Smooth muscle cell of trachea (primary cell): ENCODE data around the gene ACER1. TPM values are rescaled to one million over a fixed set of nuclear protein-coding genes. Genes with fewer than 3 reads are reported as not detected.

Source experiments
- total RNA-seq: library from RNA; depleted of rRNA; stranded (reverse); fragments of >200 nt; gene quantifications from 2 replicates; pipeline ENCODE4 v1.2.1, GENCODE V29; 2014

ACER1 gene, protein sequence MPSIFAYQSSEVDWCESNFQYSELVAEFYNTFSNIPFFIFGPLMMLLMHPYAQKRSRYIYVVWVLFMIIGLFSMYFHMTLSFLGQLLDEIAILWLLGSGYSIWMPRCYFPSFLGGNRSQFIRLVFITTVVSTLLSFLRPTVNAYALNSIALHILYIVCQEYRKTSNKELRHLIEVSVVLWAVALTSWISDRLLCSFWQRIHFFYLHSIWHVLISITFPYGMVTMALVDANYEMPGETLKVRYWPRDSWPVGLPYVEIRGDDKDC
- not detected in 2 replicates for total RNA-seq

GRCh38 chr19:6333439-6333838 lies at the start of gene ACER1:
TSS of gene ACER1 (minus strand) at chr19:6333612. CDS start at chr19:6333551, 61 bp downstream.

DNA sequence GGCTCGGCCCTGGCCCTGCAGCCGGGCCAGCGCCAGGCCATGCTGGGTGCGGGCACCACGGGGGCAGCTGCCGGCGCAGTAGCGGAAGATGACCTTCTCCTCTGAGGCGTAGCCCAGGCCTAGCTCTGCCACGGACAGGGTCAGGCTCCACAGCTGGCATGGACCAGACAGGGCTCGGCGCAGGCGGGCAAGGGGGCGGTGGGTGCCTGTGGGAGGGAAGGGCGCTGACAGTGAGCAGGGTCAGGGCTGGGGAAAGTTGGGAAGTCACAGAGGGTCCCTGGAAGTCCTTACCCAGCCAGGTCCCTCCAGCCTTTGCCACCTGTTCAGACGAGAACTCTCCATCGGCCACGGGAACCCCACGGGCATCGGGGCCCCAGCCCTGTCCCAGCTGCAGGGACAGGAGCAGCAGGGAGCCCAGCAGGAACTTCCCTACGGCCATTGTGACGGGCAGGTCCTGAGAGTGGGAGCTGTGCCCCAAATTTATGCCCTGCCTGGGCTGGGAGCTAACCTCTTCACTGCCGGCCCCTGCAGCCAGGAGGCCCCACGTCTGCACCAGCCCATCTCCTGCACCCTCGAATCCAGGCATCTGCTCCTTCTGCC lies 42.1 kb upstream of the ACER1 start, which contains the start of gene PSPN:
Gene PSPN, minus strand, starts transcription at position 523 of the 600 bp plus-strand sequence. Its CDS starts 84 bp downstream, at position 439.

GRCh38 chr19:6372594-6373095 lies 39.2 kb upstream of the ACER1 start, which contains the start of gene ALKBH7:
TSS of gene ALKBH7 (plus strand) at chr19:6372794. CDS start at chr19:6372821, 27 bp downstream.

GRCh38 chr19:6279931-6280591 lies 53.4 kb downstream of the ACER1 start, which contains the start of gene MLLT1:
TSS of gene MLLT1 (minus strand) at chr19:6279975. CDS start at chr19:6279784, 191 bp downstream.

Other genes with a start within 250 kb of the ACER1 start
- gene RFX2, start 223.1 kb downstream of the ACER1 start, total RNA-seq, result 9.0 and 12.1 TPM in 2 replicates
- not detected in 2 replicates for gene ACSBG2, start 197.9 kb downstream of the ACER1 start, total RNA-seq
- 6.7 and 10.9 TPM in 2 replicates for gene MLLT1, start 53.6 kb downstream of the ACER1 start, total RNA-seq
- 52.4 and 58.2 TPM in 2 replicates for gene CLPP, start 27.9 kb upstream of the ACER1 start, total RNA-seq
- gene ALKBH7, start 39.2 kb upstream of the ACER1 start, total RNA-seq, result 23.5 and 59.1 TPM in 2 replicates
- 1.2 and 1.7 TPM in 2 replicates for gene PSPN, start 42.3 kb upstream of the ACER1 start, total RNA-seq
- 49.2 and 58.7 TPM in 2 replicates for gene GTF2F1, start 59.6 kb upstream of the ACER1 start, total RNA-seq
- gene KHSRP, start 91.2 kb upstream of the ACER1 start, total RNA-seq, result 106 and 130 TPM in 2 replicates
- gene SLC25A41, start 100.2 kb upstream of the ACER1 start, total RNA-seq, result under 0.01 TPM in 1 of 2 replicates, not detected in the other
- gene SLC25A23, start 126.2 kb upstream of the ACER1 start, total RNA-seq, result 17.2 and 46.3 TPM in 2 replicates
- gene CRB3, start 130.7 kb upstream of the ACER1 start, total RNA-seq, result not detected in 2 replicates
- gene DENND1C, start 148.2 kb upstream of the ACER1 start, total RNA-seq, result not detected in 2 replicates
- not detected in 2 replicates for gene TUBB4A, start 168.7 kb upstream of the ACER1 start, total RNA-seq
- gene TNFSF9, start 197.4 kb upstream of the ACER1 start, total RNA-seq, result under 0.01 and 1.3 TPM in 2 replicates